ENCODE results near the gene NTRK3.

- TF ChIP-seq POLR2AphosphoS5 (IDR thresholded peaks at IDR 0.05; ENCODE audit: low read depth, low read length), result no peak
- no peak for TF ChIP-seq TAF1 (IDR thresholded peaks at IDR 0.05; ENCODE audit: borderline replicate concordance, insufficient read depth, low read length)
- TF ChIP-seq SIN3A (IDR thresholded peaks at IDR 0.05; ENCODE audit: borderline replicate concordance, insufficient read depth, low read length), result no peak
Observed at GRCh38 chr15:88225461-88225860, 31.1 kb downstream of the NTRK3 start.

All from PFSK-1 (cell line).